Esophagus (tissue), 2 donors: ENCODE data around the gene FXYD6. TPM values are rescaled to one million over a fixed set of nuclear protein-coding genes. Genes with fewer than 3 reads are reported as not detected.

Experiments used
- H3K27ac ChIP-seq, 2 donors: one replicate each; pipeline ENCODE4 v1.5.1; 2013; ENCODE audit warnings: low read depth in 2 of 2, mild to moderate bottlenecking in 2 of 2, inconsistent platforms in 1 of 2, low read length in 1 of 2, moderate library complexity in 1 of 2
- H3K27me3 ChIP-seq, 2 donors: one replicate each; pipeline ENCODE4 v1.6.1; 2013; ENCODE audit warnings: low read length in 2 of 2, control low read depth in 1 of 2, mild to moderate bottlenecking in 1 of 2; ENCODE audit not compliant: insufficient read depth in 2 of 2, control insufficient read depth in 1 of 2
- H3K36me3 ChIP-seq, 2 donors: one replicate each; pipeline ENCODE4 v1.6.1; 2013; ENCODE audit warnings: low read length in 1 of 2; ENCODE audit not compliant: control insufficient read depth in 2 of 2, insufficient read depth in 2 of 2
- H3K4me1 ChIP-seq, 2 donors: one replicate each; pipeline ENCODE4 v1.6.1; 2013; ENCODE audit warnings: low read length in 1 of 2; ENCODE audit not compliant: control insufficient read depth in 2 of 2, insufficient read depth in 2 of 2
- H3K4me3 ChIP-seq, 2 donors: one replicate each; pipeline ENCODE4 v1.5.1; 2013; ENCODE audit warnings: low read length in 2 of 2, mild to moderate bottlenecking in 2 of 2, low read depth in 1 of 2, moderate library complexity in 1 of 2
- H3K9me3 ChIP-seq, 2 donors: one replicate each; pipeline ENCODE4 v1.6.1; 2013; ENCODE audit warnings: mild to moderate bottlenecking in 2 of 2, low read depth in 1 of 2, low read length in 1 of 2, moderate library complexity in 1 of 2; ENCODE audit not compliant: control insufficient read depth in 2 of 2, insufficient read depth in 1 of 2
- WGBS, 2 donors: extraction: QIAGEN DNeasy Blood & Tissue Kit; methylation state at CpG; one replicate each; pipeline ENCODE4 v1.1.7; 2013; 5-methylcytosine and 5-hydroxymethylcytosine counted together
- polyA plus RNA-seq, 2 donors: library from polyadenylated mRNA; stranded (reverse); fragments of 200-250 nt; gene quantifications; one replicate each; pipeline ENCODE4 v1.2.3, GENCODE V29; 2013
- donor health status: healthy with polysubstance abuse.
- donor health status: Bipolar disorder and iron deficiency.

Gene FXYD6
- polyA plus RNA-seq, 2 donors, result 3.4 to 7.0 TPM

GRCh38 chr11:117919341-117919740 lies 42.9 kb upstream of the FXYD6 start:
- peaks cover 0 to 5% of the 10 kb centered on the region in 2 donors for H3K36me3 ChIP-seq
- H3K27me3 ChIP-seq, result no peaks in the 10 kb centered on the region
- no peak overlapping the region for H3K4me3 ChIP-seq
- no peaks in the 10 kb centered on the region for H3K4me1 ChIP-seq
- 14 to 27% methylated on average over 4 of the region's 4 CpGs for WGBS, 2 donors
- H3K27ac ChIP-seq, result no peak overlapping the region
- no peaks in the 10 kb centered on the region for H3K9me3 ChIP-seq

- Histone ChIP-seq H3K36me3 (peaks cover 0 to 9% of the 10 kb centered on the region in 2 donors), H3K4me1 (no peaks in the 10 kb centered on the region), H3K9me3 (no peaks in the 10 kb centered on the region), H3K27me3 (no peaks in the 10 kb centered on the region), H3K4me3 (no peak overlapping the region), H3K27ac (no peak overlapping the region)
- 87 to 93% methylated on average over 17 of the region's 17 CpGs for WGBS, 2 donors
Measured at GRCh38 chr11:117918366-117919255, 42.2 kb upstream of the FXYD6 start.

GRCh38 chr11:117917591-117918151 lies 41.2 kb upstream of the FXYD6 start:
- Histone ChIP-seq H3K27ac (no peak overlapping the region), H3K36me3 (peaks cover 0 to 12% of the 10 kb centered on the region in 2 donors), H3K9me3 (no peaks in the 10 kb centered on the region), H3K4me3 (no peak overlapping the region), H3K4me1 (no peaks in the 10 kb centered on the region), H3K27me3 (no peaks in the 10 kb centered on the region)
- 93 to 97% methylated on average over 5 of the region's 5 CpGs for WGBS, 2 donors

- Histone ChIP-seq H3K27me3 (no peaks in the 10 kb centered on the region), H3K9me3 (no peaks in the 10 kb centered on the region), H3K4me3 (no peak overlapping the region), H3K4me1 (no peaks in the 10 kb centered on the region), H3K27ac (no peak overlapping the region), H3K36me3 (peaks cover 0 to 10% of the 10 kb centered on the region in 2 donors)
- 93 to 94% methylated on average over 11 of the region's 11 CpGs for WGBS, 2 donors
Measured at GRCh38 chr11:117916956-117917355, 40.5 kb upstream of the FXYD6 start.

GRCh38 chr11:117915672-117916235 lies 39.3 kb upstream of the FXYD6 start:
- H3K4me3 ChIP-seq, result no peak overlapping the region
- peaks cover 0 to 10% of the 10 kb centered on the region in 2 donors for H3K36me3 ChIP-seq
- H3K4me1 ChIP-seq, result no peaks in the 10 kb centered on the region
- 88 to 89% methylated on average over 9 of the region's 9 CpGs for WGBS, 2 donors
- no peak overlapping the region for H3K27ac ChIP-seq
- no peaks in the 10 kb centered on the region for H3K27me3 ChIP-seq
- no peaks in the 10 kb centered on the region for H3K9me3 ChIP-seq

- Histone ChIP-seq H3K27ac (no peak overlapping the region), H3K4me3 (no peak overlapping the region), H3K27me3 (no peaks in the 10 kb centered on the region), H3K4me1 (no peaks in the 10 kb centered on the region), H3K36me3 (peaks cover 0 to 10% of the 10 kb centered on the region in 2 donors), H3K9me3 (no peaks in the 10 kb centered on the region)
- 55 to 66% methylated on average over 10 of the region's 10 CpGs for WGBS, 2 donors
Measured at GRCh38 chr11:117914991-117915618, 38.6 kb upstream of the FXYD6 start.

- 98% methylated on average over 5 of the region's 5 CpGs for WGBS, 2 donors
- Histone ChIP-seq H3K4me3 (no peak overlapping the region), H3K9me3 (no peaks in the 10 kb centered on the region), H3K27me3 (no peaks in the 10 kb centered on the region), H3K36me3 (peaks cover 0 to 12% of the 10 kb centered on the region in 2 donors), H3K4me1 (no peaks in the 10 kb centered on the region), H3K27ac (no peak overlapping the region)
Measured at GRCh38 chr11:117914398-117914761, 37.9 kb upstream of the FXYD6 start.

- no peak overlapping the region for H3K27ac ChIP-seq
- H3K4me3 ChIP-seq, result no peak overlapping the region
- 91 to 95% methylated on average over 9 of the region's 9 CpGs for WGBS, 2 donors
- H3K4me1 ChIP-seq, result no peaks in the 10 kb centered on the region
- peaks cover 0 to 12% of the 10 kb centered on the region in 2 donors for H3K36me3 ChIP-seq
- no peaks in the 10 kb centered on the region for H3K27me3 ChIP-seq
- no peaks in the 10 kb centered on the region for H3K9me3 ChIP-seq
Measured at GRCh38 chr11:117913736-117914397, 37.4 kb upstream of the FXYD6 start.

GRCh38 chr11:117912497-117912896 lies 36.0 kb upstream of the FXYD6 start:
- H3K4me1 ChIP-seq, result peaks cover 0 to 1% of the 10 kb centered on the region in 2 donors
- H3K36me3 ChIP-seq, result peaks cover 0 to 12% of the 10 kb centered on the region in 2 donors
- no peaks in the 10 kb centered on the region for H3K27me3 ChIP-seq
- H3K9me3 ChIP-seq, result no peaks in the 10 kb centered on the region
- WGBS, 2 donors, result 96% methylated on average over 7 of the region's 7 CpGs
- no peak overlapping the region for H3K27ac ChIP-seq
- no peak overlapping the region for H3K4me3 ChIP-seq
